ENCODE results near the gene PLD4. TPM values are rescaled to one million over a fixed set of nuclear protein-coding genes. Genes with fewer than 3 reads are reported as not detected.

The PLD4 gene
- total and polyA plus RNA-seq, 2 of the 8 experiments (the other 6 are each of a cell fraction or from before 2014, with no cell fraction given) = 0.05 TPM; not detected in 1

- Histone ChIP-seq H4K91ac (replicated peaks; ENCODE audit: insufficient read length, low read length) (no peak overlapping the region), H3K9me3 (ENCODE audit: insufficient read depth in 2 of 2, low read depth in 1 of 2, low read length in 1 of 2) (no peaks in the 10 kb centered on the region), H3K79me1 (ENCODE audit: low read depth, low read length) (no peaks in the 10 kb centered on the region), H2BK20ac (ENCODE audit: low read length) (no peak overlapping the region), H3K4me1 (replicated peaks in 1 of 4; ENCODE audit: control insufficient read depth in 3 of 4, insufficient read depth in 4 of 4, low read length in 3 of 4) (peaks cover 0 to 12% (median 8%) of the 10 kb centered on the region in 4 experiments; a peak in 5 of 7 replicates), H2AFZ (ENCODE audit: low read length) (no peak overlapping the region), H2BK12ac (ENCODE audit: low read depth, low read length) (no peak overlapping the region), H3K23me2 (ENCODE audit: low read depth, low read length) (peaks cover 12% of the 10 kb centered on the region; the same call in 1 of the 2 replicates), H2BK120ac (replicated peaks; ENCODE audit: low read depth, low read length) (no peak overlapping the region), H2AK5ac (ENCODE audit: low read depth, low read length) (no peak overlapping the region), H3K9ac (replicated peaks in 1 of 4; ENCODE audit: extremely low read depth in 1 of 4, low read depth in 3 of 4, low read length in 3 of 4) (no peak overlapping the region), H3K79me2 (ENCODE audit: control insufficient read depth in 1 of 2, insufficient read depth in 2 of 2, low read length in 2 of 2) (no peaks in the 10 kb centered on the region), H4K8ac (ENCODE audit: extremely low read depth, insufficient read depth, low read length) (no peak overlapping the region), H4K5ac (ENCODE audit: insufficient read length, low read depth, low read length) (no peak overlapping the region), H3K56ac (replicated peaks; ENCODE audit: insufficient read length, low read depth, low read length) (no peak overlapping the region), H3K27me3 (replicated peaks in 1 of 4; ENCODE audit: control insufficient read depth in 3 of 4, extremely low read depth in 1 of 4, insufficient read depth in 3 of 4, low read length in 3 of 4) (peaks cover 27 to 86% (median 58%) of the 10 kb centered on the region in 4 experiments), H2BK5ac (ENCODE audit: low read depth, low read length) (no peak overlapping the region), H3K4me2 (ENCODE audit: insufficient read depth in 1 of 2, low read depth in 2 of 2, low read length in 2 of 2) (no peak overlapping the region), H3K4me3 (ENCODE audit: extremely low read depth in 1 of 4, insufficient read depth in 2 of 4, low read depth in 3 of 4, low read length in 4 of 4) (no peak overlapping the region), H3K27ac (ENCODE audit: low read depth, low read length) (no peak overlapping the region), H3K36me3 (ENCODE audit: control insufficient read depth in 2 of 4, insufficient read depth in 4 of 4, low read length in 3 of 4) (peaks cover 0 to 4% (median 0%) of the 10 kb centered on the region in 4 experiments; a peak in 1 of 8 replicates), H3K14ac (ENCODE audit: insufficient read length) (no peak overlapping the region), H3K23ac (ENCODE audit: insufficient read length) (no peak overlapping the region), H4K20me1 (replicated peaks in 1 of 2; ENCODE audit: control insufficient read depth in 1 of 2, insufficient read depth in 2 of 2, low read length in 2 of 2) (no peaks in the 10 kb centered on the region), H3K18ac (ENCODE audit: extremely low read depth, low read length) (no peak overlapping the region), H3K4ac (replicated peaks; ENCODE audit: insufficient read length, low read depth, low read length) (no peak overlapping the region), H2BK15ac (ENCODE audit: low read length) (no peak overlapping the region)
- FAIRE-seq (no peak), DNase-seq (ENCODE audit: low read depth in 1 of 2, low spot score in 2 of 2) (no peak)
- 75% methylated on average over 3 of the region's 3 CpGs; no CpG with 5 or more reads in 1 of the 2 experiments for WGBS, 2 experiments (ENCODE audit: extremely low coverage in 1 of 2, insufficient coverage in 1 of 2, insufficient read length in 1 of 2, insufficient replicate concordance in 2 of 2, low coverage in 1 of 2, low lambda C conversion rate in 2 of 2, missing lambda C conversion rate in 1 of 2)
- POLR2A ChIA-PET (ENCODE audit: partially characterized antibody) = interaction anchor here (0.6 kb wide), 1 partner anchor 30 kb away, joined by 3 read pairs; no protein-coding TSS in a partner anchor
- CTCF ChIA-PET (ENCODE audit: partially characterized antibody) = interaction anchor here (0.7 to 4.5 kb wide), 7 partner anchors 24 to 110 kb away, joined by 3 to 21 read pairs (median 4); no protein-coding TSS in a partner anchor
- no peak for TF ChIP-seq CTBP2 (IDR thresholded peaks at IDR 0.05; ENCODE audit: borderline replicate concordance, insufficient read depth, insufficient read length, low read length)
- TF ChIP-seq, protein P1, sequence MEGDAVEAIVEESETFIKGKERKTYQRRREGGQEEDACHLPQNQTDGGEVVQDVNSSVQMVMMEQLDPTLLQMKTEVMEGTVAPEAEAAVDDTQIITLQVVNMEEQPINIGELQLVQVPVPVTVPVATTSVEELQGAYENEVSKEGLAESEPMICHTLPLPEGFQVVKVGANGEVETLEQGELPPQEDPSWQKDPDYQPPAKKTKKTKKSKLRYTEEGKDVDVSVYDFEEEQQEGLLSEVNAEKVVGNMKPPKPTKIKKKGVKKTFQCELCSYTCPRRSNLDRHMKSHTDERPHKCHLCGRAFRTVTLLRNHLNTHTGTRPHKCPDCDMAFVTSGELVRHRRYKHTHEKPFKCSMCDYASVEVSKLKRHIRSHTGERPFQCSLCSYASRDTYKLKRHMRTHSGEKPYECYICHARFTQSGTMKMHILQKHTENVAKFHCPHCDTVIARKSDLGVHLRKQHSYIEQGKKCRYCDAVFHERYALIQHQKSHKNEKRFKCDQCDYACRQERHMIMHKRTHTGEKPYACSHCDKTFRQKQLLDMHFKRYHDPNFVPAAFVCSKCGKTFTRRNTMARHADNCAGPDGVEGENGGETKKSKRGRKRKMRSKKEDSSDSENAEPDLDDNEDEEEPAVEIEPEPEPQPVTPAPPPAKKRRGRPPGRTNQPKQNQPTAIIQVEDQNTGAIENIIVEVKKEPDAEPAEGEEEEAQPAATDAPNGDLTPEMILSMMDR (IDR thresholded peaks at IDR 0.05; ENCODE audit: control extremely low read depth in 1 of 3, insufficient read depth in 1 of 3, low read depth in 1 of 3, low read length in 3 of 3) = no peak
- no peak for TF ChIP-seq ATF2 (IDR thresholded peaks at IDR 0.05; ENCODE audit: low read length)
- TF ChIP-seq CBX5 (IDR thresholded peaks at IDR 0.05; ENCODE audit: low read depth, low read length) = no peak
- no peak for TF ChIP-seq SIN3A (conservative IDR thresholded peaks at IDR 0.05 in 1 of 2, IDR thresholded peaks at IDR 0.05 in 1 of 2; ENCODE audit: low read depth in 1 of 2, low read length in 2 of 2)
- no peak for TF ChIP-seq TAF7 (optimal IDR thresholded peaks at IDR 0.05; ENCODE audit: borderline replicate concordance, low read depth, low read length)
- no peak for TF ChIP-seq GTF2F1 (IDR thresholded peaks at IDR 0.05; ENCODE audit: borderline replicate concordance, low read depth, low read length)
Observed at GRCh38 chr14:104935026-104935650, 10.5 kb downstream of the PLD4 start.

Measured in H1 (cell line).